CD4-positive, alpha-beta T cell treated with Interferon alpha-2 for 1 hour (primary cell): ENCODE measurements around the gene G3BP2.
A peak's percentile ranks its signal among the peaks of the same experiment; 100 is the strongest.

Source experiments
- DNase-seq, 2 donors: peaks; one replicate each; pipeline ENCODE4 v3.0.0-alpha.2; 2020 to 2022

Gene G3BP2

GRCh38 chr4:75637176-75637575 is 36.0 kb downstream of the G3BP2 start:
- DNase-seq: no peak

DNA sequence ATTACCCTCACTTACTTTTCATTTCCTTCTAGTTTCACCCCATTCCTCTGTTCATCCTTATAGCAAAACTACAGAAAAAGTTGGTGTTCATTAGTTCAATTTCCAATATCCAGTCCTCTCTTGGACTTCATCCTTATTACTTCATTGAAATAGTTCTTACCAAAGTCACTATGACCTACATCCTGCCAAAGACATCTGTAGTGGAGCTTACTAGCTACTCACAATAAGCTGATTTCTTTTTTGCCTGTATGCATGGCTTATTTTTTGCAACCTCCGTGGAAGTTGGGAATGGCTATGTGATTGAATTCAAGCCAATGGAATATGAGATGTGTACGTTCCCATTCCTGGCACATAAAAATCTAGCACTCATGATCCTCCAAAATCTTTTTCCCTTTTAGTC is 38.3 kb downstream of the G3BP2 start:
- DNase-seq: no peak

DNA sequence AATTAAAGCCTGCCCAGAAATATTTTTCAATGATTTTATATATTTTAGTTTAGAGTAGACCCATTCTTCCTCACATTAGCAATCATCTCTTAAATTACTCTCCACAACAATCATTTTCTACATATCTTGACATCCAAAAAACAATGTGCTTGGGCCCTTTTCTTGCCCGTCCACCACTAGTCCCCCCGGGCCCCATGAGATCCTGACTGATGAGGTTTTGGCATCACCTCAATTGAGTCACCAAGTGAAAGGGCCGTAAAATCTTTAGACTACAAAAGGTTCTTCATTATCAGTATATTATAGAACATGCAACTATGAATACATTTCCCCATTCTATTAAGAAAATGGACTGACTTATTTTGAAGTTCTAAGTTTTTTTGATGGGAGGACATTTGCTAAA is 38.9 kb downstream of the G3BP2 start:
- DNase-seq: no peak

GRCh38 chr4:75633846-75634245 is 39.4 kb downstream of the G3BP2 start:
- DNase-seq: no peak

GRCh38 chr4:75630937-75631329 is 42.3 kb downstream of the G3BP2 start:
- no peak for DNase-seq

DNA sequence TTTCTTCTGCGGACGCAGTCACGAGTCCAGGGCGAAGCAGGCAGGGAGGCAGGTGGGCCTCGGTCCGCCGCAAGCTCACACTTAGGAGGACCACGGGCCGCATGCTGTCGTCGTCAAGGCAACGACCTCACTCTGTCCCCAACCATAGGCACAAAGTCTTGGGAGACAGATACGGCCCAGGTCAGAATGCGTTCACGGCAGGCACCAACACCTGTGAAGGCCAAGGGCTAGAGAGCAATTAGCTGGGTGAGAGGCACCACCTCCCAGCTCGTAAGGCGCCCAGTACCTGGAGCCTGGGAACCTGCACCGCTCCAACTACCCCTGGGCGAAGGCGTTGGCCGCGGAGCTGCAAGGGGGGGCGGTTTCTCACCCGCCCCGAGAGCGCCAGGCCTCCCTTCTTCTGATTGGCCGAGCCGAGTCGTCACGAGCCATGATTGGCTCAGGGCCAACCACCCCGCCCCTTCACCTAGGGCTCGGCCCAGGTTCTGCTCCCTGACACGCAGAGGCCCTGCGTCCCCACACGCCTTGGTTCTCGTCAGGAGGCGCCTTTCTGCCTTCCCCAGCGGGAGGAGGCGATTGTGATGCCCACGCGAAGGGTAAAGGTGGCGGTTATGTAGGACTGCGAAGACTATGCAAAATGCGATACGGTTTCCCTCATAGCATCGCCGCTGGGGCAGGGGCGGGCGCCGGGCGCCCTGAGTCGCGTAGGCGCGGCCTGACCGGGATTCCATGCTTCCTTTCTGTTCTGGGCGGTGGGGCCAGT is 42.9 kb downstream of the G3BP2 start, which contains the start of gene CDKL2:
CDKL2 (minus strand) TSS at position 355 of the 763 bp plus-strand sequence. CDS start 4,540 bp downstream, outside the sequence.
- peak; percentile 90 to 94 for DNase-seq

DNA sequence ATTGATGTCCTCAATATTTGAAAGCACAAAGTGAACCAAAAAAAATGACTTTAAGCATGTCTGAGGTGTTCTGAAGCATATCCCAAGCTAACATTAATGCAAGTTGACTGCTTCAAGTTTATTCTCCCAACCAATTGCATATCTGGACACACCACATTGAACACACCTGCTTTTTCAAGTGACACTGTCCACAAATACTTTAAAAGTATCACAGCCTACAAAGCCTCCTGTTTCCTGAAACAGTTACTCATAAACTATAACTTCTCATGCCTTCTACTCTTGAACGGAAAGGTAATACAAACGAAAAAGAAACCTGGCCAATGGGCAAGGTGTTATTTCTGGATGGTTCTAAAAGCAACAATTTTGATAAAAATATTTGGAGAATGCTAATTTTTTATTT is 44.0 kb downstream of the G3BP2 start:
- DNase-seq: no peak

DNA sequence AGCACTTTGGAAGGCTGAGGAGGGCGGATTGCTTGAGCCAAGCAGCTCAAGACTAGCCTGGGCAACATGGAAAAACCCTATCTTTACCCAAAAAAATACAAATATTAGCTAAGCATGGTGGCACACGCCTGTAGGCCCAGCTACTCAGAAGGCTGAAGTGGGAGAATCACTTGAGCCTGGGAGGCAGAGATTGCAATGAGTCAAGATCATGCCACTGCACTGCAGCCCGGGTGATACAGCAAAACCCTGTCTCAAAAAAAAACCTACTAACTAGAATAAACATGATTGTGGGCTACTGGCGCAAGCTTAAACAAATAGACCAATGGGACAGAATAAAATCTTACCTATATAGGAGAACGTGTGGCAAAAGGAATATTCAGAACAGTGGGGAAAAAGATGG is 50.2 kb downstream of the G3BP2 start:
- no peak for DNase-seq

DNA sequence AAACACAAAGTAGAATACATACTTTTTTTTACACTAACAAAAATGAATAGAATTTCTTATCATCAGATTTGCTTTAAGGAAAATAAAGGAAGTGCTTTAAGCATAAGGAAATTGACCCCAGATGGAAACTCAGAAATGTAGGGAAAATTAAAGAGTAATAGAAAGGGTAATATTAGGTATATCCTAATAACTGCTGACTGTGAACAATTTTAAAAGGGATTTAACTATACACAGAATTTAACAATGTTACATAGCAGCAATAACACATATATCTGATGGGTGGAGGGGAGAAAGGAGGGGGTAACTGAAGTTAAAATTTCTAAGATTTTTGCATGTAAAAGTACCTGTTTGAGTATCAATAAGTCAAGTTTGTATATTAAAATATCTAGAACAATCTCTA is 51.5 kb downstream of the G3BP2 start:
- no peak for DNase-seq

GRCh38 chr4:75612306-75612705 is 60.9 kb downstream of the G3BP2 start:
- DNase-seq: no peak

DNA sequence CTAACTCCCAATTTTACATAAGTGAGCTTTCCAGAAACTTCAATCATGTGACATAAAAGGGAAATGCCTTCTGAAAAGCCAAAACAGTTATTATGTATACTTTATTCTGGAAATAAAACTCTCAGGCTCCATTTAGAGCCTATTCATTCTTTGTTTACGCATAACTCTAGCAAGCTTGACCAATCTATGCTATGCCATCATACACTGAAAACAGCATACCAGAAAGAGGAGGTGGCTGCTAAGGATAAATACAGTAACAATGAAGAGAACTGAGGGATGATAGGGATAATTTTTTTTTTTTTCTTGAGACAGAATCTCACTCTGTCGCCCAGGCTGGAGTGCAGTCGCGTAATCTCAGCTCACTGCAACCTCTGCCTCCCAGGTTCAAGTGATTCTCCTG is 67.3 kb downstream of the G3BP2 start:
- no peak for DNase-seq

DNA sequence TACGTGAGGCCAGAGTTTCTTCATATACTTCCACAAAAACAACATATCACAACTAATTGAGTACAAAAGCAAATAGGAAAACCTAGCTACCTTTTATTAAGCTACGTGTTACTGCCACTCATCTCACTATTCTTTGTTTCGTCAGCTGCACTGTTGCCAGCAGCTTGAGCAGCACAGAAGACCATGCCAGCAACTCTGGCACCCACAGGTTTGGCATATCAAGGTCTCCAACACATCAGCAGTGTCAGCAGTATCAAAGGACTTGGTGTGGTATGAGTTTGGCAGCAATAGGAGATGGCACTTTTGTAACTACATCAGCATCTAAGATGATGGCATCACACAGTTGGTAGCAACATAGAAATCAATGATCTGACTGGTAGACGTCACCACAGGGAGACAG is 73.6 kb downstream of the G3BP2 start:
- no peak for DNase-seq

- peak in 1 of 2 donors; percentile 14 for DNase-seq
Measured at GRCh38 chr4:75598390-75598789, 74.8 kb downstream of the G3BP2 start.

DNA sequence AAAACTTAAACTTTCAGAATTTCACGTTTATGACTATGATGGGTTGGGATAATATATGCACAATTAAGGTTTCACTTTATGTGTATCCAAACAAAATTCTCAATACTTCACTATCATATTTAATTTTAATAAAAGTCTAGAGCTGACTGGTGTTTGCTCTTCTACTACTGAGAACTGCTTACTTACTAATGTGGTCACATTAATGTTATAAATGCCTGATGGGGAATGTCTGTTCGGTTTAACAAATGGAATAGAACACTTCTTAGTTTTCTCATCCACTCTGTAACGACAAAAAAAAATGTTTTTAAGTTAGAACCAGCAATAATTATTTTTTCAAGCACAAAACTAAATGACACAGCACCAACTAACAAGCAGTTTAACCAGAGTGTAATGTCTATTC is 77.2 kb downstream of the G3BP2 start:
- no peak for DNase-seq

- DNase-seq: no peak
Measured at GRCh38 chr4:75593393-75593792, 79.8 kb downstream of the G3BP2 start.
